Endothelial cell of umbilical vein (primary cell): ENCODE measurements around the gene KCNQ2.

Experiments used
- MYC ChIP-seq: IDR thresholded peaks from one replicate; pipeline ENCODE4 v1.6.1; 2011; ENCODE audit warnings: mild to moderate bottlenecking, low read depth, low read length
- POLR2A ChIP-seq: IDR thresholded peaks from 2 replicates; pipeline ENCODE4 v1.6.1; 2012; ENCODE audit warnings: low read depth, mild to moderate bottlenecking, control low read depth, low read length
- POLR2AphosphoS5 ChIP-seq: IDR thresholded peaks from 2 replicates; pipeline ENCODE4 v1.6.1; 2012; ENCODE audit warnings: low read depth, mild to moderate bottlenecking, control low read depth, low read length, moderate library complexity; ENCODE audit not compliant: insufficient read depth
- TF ChIP-seq, protein P1 (sequence below), 2 donors: IDR thresholded peaks; 1 replicate in 1 of 2; 2 replicates in 1 of 2; pipeline ENCODE4 v1.5.1; 2011; ENCODE audit warnings: low read length in 2 of 2, mild to moderate bottlenecking in 2 of 2, moderate library complexity in 2 of 2, control low read depth in 1 of 2, inconsistent platforms in 1 of 2, low read depth in 1 of 2; ENCODE audit not compliant: insufficient read depth in 1 of 2; ENCODE audit errors: extremely low read depth in 1 of 2
- TF ChIP-seq, protein P2 (sequence below): IDR thresholded peaks from 2 replicates; pipeline ENCODE4 v1.6.1; 2011; ENCODE audit not compliant: insufficient read depth, insufficient read length

DNA sequence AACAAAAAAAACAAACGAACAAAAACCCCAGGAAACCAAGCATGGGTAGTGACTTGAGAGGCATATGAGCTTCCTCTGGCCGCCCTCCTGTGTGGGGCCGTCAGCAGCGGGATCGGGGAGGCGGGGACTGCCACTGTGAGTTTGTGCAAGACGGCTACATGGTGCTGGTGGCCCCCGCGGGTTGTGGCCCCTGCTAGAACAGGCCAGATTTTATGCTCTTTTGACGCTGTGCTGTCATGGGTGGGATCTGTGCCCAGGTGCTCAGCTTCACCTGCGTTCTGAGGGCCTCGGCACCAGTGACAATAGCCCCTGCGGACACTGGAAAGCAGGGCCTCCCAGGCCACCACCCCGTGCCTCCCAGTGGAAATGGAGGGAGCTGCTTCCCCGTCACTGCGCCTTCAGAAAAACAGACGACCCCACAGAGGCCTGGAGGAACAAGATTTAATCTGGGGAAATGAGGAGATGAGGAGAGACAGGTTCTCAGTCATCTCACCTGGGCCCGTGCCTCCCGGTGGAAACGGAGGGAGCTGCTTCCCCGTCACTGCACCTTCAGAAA lies 4.7 kb upstream of the KCNQ2 start:
- TF ChIP-seq POLR2AphosphoS5 (no peak), MYC (no peak), POLR2A (no peak)
- TF ChIP-seq, protein P1, sequence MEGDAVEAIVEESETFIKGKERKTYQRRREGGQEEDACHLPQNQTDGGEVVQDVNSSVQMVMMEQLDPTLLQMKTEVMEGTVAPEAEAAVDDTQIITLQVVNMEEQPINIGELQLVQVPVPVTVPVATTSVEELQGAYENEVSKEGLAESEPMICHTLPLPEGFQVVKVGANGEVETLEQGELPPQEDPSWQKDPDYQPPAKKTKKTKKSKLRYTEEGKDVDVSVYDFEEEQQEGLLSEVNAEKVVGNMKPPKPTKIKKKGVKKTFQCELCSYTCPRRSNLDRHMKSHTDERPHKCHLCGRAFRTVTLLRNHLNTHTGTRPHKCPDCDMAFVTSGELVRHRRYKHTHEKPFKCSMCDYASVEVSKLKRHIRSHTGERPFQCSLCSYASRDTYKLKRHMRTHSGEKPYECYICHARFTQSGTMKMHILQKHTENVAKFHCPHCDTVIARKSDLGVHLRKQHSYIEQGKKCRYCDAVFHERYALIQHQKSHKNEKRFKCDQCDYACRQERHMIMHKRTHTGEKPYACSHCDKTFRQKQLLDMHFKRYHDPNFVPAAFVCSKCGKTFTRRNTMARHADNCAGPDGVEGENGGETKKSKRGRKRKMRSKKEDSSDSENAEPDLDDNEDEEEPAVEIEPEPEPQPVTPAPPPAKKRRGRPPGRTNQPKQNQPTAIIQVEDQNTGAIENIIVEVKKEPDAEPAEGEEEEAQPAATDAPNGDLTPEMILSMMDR (IDR thresholded peaks at IDR 0.05; ENCODE audit: extremely low read depth in 1 of 2, insufficient read depth in 1 of 2, low read depth in 1 of 2, low read length in 2 of 2) = no peak
- TF ChIP-seq, protein P2, sequence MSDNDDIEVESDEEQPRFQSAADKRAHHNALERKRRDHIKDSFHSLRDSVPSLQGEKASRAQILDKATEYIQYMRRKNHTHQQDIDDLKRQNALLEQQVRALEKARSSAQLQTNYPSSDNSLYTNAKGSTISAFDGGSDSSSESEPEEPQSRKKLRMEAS = no peak
